GM12878 (cell line): ENCODE data around the gene AGBL4.

Experiments
- CTCF ChIP-seq, 3 experiments: IDR thresholded peaks in 2 of 3; conservative IDR thresholded peaks in 1 of 3; 2 replicates each; pipeline ENCODE4 v1.5.1; 2011; ENCODE audit warnings: low read depth in 3 of 3, low read length in 3 of 3, mild to moderate bottlenecking in 3 of 3, control low read depth in 2 of 3, moderate library complexity in 2 of 3, inconsistent platforms in 1 of 3, mixed read lengths in 1 of 3; ENCODE audit not compliant: control insufficient read depth in 2 of 3, insufficient read depth in 1 of 3; ENCODE audit errors: extremely low read depth in 1 of 3
- ELK1 ChIP-seq: IDR thresholded peaks from 2 replicates; pipeline ENCODE4 v1.6.1; 2012; ENCODE audit warnings: low read depth, low read length, improper control_type of control experiment
- EP300 ChIP-seq, 2 experiments: fragments of 150-350 bp in 1 of 2; IDR thresholded peaks; 2 replicates each; pipeline ENCODE4 v1.6.1; 2011 to 2012; ENCODE audit warnings: low read depth in 2 of 2, low read length in 2 of 2, borderline replicate concordance in 1 of 2, improper control_type of control experiment in 1 of 2, inconsistent platforms in 1 of 2; ENCODE audit not compliant: control insufficient read depth in 1 of 2
- JUND ChIP-seq: IDR thresholded peaks from 2 replicates; pipeline ENCODE4 v1.6.1; 2012; ENCODE audit warnings: low read depth, mild to moderate bottlenecking, low read length, improper control_type of control experiment, moderate library complexity
- USF1 ChIP-seq: IDR thresholded peaks from 2 replicates; pipeline ENCODE4 v1.6.1; 2011; ENCODE audit warnings: borderline replicate concordance, low read depth, mild to moderate bottlenecking, moderate library complexity, mixed read lengths, low read length; ENCODE audit not compliant: insufficient read depth; ENCODE audit errors: extremely low read length
- ZBTB40 ChIP-seq: fragments of 450-650 bp; IDR thresholded peaks from 2 replicates; pipeline ENCODE4 v1.6.1; 2016; ENCODE audit warnings: mild to moderate bottlenecking, moderate library complexity, borderline replicate concordance

GRCh38 chr1:50066806-50067205 lies 43.1 kb upstream of the AGBL4 start:
- TF ChIP-seq CTCF (IDR thresholded peaks at IDR 0.05 in 2 of 3, conservative IDR thresholded peaks at IDR 0.05 in 1 of 3; ENCODE audit: control insufficient read depth in 2 of 3, extremely low read depth in 1 of 3, insufficient read depth in 1 of 3, low read depth in 3 of 3, low read length in 3 of 3) (no peak), ELK1 (no peak), ZBTB40 (no peak), USF1 (no peak), JUND (no peak), EP300 (IDR thresholded peaks at IDR 0.05; ENCODE audit: borderline replicate concordance in 1 of 2, control insufficient read depth in 1 of 2, low read depth in 2 of 2, low read length in 2 of 2) (no peak)
